Activated CD8-positive, alpha-beta memory T cell treated with anti-CD3 and anti-CD28 coated beads, Interleukin-2, amount 50 U/mL, for 48 hours (primary cell): ENCODE data around the gene ECEL1.

ENCODE experiments used
- DNase-seq: peaks from one replicate; pipeline ENCODE4 v3.0.0-alpha.2; 2020

The ECEL1 gene

DNA sequence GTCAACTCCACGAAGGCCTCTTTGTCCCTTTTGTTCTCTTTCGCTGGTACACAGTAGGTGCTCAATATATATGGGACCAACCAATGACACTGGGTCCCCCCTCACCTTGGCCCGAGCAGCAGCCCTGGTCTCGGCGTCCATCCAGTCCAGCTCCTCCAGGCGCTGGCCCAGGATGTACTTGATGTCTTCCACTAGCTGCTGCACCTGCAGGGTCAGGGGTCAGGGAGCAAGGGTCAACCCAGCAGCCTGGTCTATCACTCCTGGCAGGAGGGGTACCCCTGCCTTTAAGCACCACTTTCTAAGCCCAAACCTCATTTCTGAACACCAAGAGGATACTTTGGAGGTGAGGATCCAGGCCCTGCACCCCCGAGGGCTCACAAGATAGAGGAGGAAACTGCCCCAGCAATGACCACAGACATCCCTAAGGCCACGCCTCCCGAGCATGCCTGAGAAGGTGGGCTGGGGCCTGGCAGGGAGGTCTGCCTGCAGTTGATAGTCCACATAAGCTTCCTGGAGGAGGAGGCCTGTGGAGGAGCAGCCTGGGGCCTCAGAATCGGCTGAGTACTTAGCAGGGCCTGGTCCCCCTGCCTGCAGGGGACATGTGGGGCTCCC lies 4.2 kb downstream of the ECEL1 start:
- peak; percentile 28 for DNase-seq

DNA sequence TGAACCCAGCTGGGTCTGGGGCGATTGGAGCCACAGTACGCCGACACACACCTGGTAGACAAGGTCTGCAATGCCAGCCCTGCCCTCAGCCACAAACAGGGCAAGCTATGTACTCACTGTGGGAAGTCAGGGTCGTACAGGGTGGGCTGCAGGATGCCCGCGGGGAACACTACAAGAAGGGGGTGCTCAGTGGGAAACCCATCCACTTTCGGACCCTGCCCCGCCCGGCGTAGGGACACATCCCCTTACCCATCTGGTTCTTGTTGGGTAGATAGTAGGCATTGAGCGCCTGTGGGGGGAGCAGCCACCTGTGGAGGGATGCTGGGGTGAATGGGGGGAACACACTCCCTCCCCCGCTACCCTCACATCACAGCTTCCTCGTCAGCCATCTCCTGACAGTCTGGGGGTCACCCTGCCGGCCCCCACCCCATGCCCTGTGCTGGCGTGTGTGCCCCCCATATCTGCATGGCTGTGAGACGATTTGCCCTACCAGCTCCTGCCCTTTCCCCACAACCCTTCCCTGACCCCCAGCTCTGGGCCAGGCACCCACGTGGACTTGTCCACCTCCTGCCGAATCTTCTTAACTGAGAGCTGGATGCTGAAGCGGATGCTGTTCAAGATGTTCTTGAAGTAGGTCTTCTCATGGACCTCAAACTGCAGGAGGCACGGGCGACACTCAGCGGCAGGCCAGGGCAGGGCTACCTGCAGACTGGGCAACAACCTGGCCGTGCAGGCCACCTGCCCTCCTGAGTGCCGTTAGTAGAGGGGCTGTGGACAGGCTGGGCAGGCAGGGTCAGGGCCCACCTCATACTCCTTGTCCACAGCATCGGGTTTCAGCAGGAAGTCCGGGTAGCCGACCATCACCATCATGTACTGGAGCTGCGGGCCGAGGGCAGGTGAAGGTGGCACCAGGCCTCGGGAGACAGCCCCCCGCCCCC lies 5.1 kb downstream of the ECEL1 start:
- DNase-seq: no peak

DNA sequence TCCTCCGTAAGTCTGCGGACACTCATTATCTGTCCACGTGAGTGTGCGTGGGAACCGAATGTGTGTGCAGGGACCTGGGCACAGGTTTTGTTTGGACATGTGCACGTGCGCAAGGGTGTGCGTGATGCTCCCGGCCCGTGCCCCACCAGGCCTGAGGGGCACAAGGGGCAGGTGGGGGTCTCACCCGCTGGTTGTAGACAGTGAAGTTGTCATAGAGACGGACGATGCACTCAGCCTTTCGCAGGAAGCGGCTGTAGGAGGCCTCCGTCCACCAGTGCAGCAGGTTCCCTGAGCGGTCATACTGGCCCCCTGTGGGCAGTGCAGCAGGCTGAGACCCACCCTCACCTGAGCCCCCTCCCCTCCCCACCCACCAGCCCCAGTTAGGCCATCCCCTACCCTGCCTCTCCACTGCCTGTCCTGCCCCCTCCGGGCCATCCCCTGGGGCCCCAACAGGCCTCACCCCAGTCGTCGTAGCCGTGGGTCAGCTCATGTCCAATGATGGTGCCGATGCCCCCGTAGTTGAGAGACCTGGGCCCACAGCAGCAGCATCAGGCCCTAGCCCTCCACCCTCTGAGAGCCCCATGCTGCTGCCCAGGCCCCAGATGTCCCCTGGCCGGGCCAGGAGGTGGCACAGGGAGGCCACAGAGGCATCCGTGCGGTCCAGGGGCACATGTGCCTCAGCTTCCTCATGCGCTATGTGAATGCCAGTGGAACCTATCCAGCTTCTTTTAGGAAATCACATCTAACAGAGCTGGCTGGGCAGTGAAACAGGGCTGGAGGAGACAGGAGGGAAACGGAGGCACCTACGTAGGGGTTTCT lies 6.1 kb downstream of the ECEL1 start:
- peak; percentile 33 for DNase-seq

DNA sequence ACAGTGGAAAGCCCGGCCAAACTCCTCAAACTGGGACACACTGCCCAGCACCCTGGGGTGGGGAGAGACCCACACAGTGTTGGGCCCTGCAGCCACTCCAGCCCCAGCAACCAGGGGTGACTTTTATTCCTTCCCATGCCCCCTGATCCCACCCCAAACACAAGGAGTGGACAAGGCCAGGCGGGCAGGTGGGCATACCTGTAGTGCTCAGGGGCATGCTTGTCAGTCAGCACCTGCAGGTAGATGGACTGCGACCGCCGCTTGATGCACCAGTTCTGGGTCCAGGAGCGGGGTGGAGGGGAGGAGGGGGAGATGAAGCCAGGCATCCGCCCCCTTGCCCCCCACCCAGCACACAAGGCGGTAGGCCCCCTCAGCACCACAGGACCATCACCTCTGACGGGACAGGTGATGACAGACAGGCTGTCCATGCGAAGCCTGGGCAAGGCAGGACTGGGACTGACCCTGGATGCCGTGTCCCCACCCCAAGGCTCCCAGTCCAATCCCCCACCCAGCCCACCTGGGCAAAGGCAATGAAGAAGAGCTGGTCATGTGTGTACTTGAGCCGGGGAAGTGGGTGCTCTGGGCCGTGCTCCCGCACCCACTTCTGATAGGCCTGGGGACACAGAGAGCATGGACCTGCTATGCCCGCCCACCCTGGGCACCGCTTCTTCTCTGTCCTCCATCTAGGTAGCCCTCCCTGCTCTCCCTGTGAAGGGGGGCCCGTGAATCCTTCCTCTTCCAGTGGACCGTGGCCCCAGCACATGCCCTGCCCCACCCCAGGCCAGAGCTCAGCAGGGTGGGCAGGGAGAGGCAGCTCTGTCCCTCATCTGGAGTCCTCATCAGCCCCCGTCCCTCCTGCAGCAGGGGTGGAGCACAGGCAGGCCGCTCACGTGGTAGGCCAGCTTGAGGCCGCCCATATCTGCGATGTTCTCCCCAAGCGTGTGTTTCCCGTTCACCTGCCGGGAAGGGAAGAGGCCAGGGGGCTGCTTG lies 7.1 kb downstream of the ECEL1 start:
- DNase-seq: peak; percentile 36

DNA sequence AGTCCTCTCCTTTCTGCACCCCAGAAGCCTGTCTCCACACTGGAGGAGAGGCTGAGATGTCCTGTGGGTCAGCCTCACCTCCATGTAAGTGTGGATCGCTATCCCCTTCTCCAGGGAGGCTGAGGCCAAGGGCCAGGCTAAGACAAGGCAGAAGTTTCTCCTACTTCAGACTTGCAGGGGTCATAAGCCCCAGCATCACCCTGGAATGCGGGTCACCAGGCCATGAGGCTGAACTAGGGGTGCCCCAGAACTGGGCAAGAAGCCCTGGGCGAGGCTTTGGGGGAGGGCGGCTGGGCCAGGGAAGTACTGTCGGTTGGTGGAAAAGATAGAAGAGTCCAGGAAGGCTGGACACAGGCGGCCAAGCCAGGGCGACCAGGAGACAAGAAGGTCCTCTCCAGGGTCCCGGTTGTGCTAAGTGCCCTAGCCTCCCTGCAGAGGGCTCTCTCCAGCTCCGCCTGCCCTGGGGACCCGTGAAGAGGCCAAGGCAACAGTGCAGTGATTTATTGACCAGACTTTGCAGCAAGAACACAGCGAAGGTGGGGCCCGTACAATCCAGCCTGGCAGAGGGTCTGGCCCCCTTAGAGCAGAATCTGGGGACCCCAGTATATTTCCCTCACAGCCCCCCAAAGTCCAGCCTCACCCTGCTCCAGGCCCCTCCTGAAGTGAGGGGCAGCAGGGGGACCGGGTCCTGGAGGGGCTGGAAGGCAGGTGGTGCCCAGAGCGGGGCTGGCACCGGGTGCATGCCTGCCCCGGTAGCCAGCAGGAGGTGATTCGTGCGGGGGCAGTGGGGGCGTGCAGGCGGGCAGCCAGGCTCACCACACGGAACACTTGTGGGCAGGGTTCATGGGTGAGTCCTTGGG lies 8.1 kb downstream of the ECEL1 start:
- DNase-seq: peak; percentile 43

DNA sequence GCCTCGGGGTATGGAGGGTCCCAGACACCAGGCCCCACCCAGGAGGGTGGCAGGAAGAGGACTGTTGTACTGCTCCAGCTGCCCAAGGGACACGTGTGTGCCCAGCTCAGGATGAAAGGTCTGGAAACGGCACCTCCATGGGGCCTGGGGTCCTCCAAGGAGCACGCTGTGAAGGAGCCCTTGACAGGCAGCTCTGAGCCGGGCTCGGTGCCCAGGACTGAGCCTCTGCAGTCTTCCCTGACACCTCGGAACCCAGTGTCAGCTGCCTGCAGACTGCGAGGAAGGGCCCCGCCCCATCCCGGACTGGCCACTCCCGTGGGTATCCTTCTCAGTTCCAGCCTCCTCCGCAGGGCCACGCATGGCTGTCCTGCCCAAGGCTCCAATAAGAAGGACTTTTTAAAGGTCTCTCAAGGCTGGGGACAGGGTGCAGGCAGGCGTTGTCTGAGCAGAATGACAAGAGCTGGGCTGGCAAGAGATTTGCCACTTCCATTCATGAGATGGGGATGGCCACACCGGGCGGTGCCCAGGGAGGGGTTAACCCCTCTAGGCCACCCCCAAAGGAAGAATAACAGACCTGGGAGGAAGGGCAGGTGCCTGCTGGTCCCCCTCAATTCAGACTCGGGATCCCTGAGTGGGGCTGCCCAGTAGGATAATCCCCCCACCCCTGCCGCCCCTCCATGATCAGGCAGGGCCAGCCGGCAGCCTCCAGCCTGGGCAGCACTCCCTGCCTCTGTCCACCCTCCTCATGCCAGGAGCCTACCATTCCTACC lies 8.9 kb downstream of the ECEL1 start:
- peak; percentile 44 for DNase-seq

DNA sequence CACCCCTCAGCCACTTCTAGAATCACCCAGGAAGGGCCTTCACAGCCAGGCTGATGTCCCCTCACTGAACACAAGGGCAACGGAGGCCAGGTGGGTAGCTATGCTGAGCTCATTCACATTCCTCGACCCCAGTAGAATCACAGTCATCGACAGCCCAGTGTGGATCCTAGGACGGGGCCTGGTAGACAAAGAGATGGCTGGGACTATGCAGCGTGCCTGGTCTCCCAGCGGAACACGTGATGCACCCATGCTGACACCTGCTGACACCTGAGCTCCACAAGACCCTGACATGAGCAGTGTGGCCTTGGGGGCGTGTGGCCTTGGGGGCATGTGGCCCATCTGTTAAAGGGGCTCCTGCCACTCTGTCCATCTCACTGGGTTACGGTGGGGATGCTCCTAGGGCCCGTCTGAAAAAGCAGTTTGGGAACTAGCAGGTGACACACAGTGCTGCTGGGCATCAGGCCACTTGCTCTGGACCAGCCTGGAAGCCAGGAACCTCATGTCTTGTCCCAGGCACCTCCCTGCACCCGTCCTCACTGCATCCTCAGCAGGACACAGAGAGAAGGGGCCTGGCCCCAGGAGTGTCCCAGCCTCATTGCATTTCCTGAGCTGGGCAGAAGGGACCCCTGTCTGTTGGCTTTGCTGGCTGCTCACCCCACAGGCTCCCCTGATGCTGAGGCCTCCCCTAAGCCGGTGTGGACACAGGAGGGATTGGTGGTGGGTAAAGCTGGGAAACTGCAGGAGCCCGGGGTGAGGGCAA lies 9.7 kb downstream of the ECEL1 start:
- DNase-seq: peak; percentile 32

DNA sequence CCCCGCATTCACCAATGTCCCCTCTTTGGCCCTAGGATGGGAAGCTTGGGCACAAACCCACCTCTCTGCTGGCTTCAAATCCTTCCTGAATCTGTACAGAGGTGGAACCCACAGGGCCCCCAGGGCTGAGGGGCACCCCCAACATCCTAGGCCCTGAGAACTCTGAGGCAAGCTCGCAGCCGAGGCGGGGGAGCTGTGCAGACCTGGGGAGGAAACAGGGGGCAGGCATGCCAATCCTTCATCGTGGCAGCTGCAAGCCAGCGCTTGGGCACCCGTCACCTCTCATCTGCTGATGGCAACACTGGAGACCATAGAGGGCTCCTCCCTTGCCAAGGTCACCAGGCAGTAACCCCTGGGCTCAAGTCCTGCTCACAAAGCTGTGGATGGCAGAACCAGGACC lies 10.8 kb downstream of the ECEL1 start:
- peak; percentile 32 for DNase-seq

DNA sequence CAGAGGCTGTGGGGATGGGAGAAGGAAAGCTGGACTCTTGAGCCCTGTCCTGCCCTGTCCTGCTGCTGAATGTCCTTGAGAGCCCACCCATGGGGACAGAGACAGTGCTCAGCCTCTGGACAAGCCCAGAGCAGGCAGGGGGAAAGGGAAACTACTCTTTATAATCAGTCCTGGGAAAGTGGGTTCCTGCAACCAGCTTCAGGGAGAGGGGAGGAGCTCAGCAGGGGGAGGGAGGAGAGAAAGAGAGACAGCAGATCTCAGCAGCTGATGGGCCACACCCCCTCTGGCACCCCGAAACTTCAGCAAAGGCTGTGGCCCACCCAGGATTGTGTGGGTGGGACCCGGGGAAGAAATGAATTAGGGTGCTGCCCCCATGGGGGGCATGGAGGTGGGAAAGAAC lies 11.6 kb downstream of the ECEL1 start:
- peak; percentile 22 for DNase-seq

DNA sequence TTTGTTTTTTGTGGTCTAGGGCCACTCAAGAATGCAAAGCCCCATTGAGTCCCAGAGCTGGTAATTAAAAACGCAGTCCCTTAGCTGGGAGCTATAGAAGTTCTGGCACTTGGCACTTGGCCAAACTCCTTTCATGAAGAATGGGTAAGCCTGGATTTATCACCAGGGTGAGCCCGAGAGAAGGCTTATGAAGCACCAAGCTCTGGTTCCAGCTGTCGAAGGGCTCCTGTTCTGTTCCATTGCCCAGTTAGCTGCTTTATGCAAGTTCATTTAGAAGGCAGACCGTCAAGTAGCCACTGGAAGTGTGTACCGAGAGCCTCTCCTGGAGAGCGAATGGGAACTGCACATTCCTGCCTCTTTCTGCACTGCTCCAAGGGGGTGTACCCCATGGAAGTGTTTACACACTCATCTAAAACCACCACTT lies 14.2 kb downstream of the ECEL1 start:
- DNase-seq: peak; percentile 26

DNA sequence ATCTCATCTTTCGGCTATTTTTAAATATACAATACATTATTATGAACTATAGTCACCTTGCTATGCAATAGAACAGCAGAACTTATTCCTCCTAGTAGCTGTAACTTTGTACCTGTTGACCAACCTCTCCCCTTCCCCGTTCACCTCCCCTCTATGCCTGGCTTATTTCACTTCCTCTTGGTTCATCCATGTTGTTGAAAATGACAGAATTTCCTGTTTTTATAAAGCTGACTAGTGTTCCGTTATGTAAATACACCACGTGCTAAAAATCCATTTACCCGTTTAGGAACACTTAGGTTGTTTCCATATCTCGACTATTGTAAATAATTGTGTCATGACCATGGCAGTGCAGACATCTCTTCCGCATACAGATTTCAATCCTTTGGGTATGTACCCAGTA lies 21.4 kb downstream of the ECEL1 start:
- no peak for DNase-seq

DNA sequence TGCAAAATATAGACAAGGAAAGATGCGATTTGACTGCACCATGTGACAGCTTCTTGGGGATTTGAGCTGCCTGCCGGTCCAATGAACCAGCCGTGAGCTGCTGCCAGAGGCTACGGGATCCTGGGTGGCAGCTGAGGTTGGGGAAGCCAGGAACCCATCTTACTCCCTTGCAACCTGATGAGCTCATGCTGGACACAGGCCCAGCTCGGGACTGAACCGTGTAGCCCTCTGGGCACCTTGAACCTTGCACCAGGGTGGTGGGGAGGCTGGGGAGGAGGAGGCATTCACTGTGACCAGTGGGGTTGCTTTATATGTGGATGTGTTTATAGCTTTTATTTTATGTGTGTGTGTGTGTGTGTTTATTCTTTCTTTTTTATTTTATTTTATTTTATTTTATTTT lies 22.6 kb downstream of the ECEL1 start:
- peak; percentile 26 for DNase-seq

DNA sequence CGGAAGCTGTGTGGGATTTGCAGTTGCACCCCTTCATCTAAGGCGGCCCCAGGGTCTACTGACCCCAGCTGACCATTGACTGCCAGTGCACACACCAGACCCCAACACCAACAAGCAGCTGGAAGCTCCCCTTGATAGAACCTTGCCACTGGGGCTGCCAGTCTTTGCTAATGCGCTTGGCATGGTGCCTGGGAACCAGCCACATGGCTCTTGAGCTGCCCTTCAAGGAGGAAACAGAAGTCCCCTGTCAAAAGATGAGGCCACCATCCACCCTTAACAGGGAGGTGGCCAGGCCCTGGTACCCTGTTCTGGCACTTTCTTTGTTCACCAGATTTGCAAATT lies 23.1 kb downstream of the ECEL1 start:
- no peak for DNase-seq

DNA sequence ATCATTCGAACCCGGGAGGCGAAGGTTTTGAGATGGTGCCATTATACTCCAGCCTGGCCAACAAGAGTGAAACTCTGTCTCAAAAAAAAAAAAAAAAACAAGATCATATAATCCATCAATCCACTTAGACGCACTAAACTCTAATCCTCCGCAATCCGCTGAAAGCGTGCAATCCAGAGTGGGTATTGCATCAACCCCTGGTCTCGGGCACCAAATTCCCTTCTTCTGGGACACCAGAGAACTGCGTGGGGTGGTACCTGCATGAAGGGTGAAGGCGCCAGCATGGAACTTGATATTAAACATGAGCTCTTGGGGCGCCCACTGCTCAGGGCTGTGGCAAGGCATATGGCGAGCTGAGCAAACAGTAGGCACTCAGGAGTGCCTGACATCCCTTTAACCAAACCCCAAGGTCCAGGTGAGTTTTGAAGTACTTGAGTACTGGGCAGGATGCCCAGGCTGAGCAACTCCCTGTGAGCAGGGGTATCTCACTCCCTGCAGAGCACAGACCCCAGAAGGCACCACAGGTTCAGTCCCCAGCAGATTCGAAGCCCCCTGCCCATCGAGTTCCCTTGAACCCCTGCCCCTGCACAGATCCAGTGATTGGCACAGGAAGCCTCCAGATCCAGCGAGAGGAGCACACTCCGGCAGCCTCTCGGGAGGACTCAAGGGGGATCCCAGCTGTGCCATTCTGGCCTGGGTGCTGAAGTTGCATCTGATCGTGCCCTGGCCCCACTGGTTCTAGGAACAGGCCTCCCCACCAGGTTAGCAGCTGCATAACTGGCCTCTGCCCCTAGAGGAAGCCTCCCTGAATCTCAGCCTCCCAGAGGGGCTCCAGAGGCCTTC lies 23.7 kb downstream of the ECEL1 start:
- peak; percentile 42 for DNase-seq

DNA sequence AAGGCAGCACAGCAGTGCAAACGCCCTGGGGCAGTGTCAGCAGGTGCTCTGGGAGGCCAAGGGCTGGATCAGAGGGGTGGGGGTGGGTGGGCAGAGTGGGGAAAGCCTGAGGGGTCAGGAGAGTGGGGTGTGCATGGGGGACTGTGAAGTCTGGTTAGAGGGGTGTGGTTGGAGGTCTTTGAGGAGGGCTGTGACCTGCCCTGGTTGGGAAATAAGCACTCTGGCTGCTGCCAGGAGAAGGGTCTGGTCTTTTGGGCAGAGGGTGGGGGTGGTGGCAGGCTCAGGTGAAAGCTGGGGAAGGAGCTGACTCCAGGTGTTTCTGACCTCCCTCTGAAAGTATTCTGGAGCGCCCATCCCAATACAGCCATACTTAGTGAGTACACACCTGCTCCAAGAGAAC lies 27.5 kb downstream of the ECEL1 start:
- DNase-seq: no peak

DNA sequence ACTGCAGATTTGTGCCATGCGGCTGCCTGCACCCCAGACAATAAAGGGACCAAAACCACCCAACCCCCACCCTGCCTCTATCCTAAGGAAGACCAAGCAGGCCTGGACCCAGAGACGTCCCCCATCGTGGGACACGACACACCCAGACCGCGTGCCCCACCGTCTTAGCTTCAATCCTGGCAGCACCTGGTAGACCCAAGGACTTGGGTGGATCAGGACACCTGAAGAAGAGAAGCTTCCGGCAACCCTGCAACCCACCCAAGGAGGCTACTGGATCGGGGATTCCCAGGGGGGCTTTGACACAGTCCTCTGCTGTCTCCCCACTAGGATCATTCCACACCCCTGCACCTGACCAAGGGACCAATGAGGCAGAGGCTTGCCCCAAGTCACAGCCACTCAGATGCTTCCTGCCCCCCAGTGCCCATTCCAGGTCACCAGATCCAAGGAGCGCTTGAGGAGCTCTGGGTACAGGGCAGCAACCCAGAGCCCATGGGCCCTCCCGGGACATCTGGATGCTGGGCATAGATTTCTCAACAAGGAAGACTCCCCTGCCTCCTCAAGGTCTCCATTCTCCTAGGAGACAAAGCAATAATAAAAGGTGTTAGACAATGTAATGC lies 28.1 kb downstream of the ECEL1 start:
- DNase-seq: peak; percentile 32

DNA sequence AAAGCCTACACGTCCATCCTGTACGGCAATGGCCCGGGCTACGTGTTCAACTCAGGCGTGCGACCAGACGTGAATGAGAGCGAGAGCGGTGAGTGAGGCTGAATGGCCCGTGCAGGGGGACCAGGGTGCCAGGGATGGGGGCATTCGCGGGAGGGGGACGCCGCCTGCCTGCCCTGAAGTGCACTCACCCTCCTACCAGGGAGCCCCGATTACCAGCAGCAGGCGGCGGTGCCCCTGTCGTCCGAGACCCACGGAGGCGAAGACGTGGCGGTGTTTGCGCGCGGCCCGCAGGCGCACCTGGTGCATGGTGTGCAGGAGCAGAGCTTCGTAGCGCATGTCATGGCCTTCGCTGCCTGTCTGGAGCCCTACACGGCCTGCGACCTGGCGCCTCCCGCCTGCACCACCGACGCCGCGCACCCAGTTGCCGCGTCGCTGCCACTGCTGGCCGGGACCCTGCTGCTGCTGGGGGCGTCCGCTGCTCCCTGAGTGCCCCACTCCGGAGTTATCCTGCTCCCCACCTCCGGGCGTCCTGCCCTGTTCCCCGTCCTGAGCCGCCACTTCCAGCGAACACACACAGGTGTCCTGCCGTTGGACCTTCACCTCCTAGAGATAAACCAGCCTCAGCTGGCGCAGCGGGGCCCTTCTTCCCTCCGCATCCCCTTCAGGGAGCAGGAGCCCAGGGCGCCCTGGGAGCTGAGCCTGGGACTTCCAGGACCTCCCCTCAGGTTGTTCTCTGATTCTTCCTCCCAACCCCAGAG lies 28.8 kb downstream of the ECEL1 start:
- DNase-seq: peak; percentile 46
